HEK293 (cell line): Measurements from ENCODE around the gene CSTPP1.
A peak's percentile ranks its signal among the peaks of the same experiment; 100 is the strongest.

Experiments
- CTCF ChIA-PET: fragments of 350-600 bp; formaldehyde crosslinking; extraction: SDS; loops from one replicate; lab custom pipeline; 2021; ENCODE audit warnings: antibody characterized with exemption; lab: Yijun Ruan, JAX
- POLR2A ChIA-PET: fragments of 300-600 bp; formaldehyde crosslinking; extraction: SDS; loops from one replicate; lab custom pipeline; 2020; ENCODE audit warnings: antibody characterized with exemption, inconsistent platforms; lab: Yijun Ruan, JAX
- H3K27ac ChIP-seq: fragments of 200-500 bp; sonication (Bioruptor generic); 2 replicates; pipeline ENCODE4 v1.5.1; 2014; ENCODE audit warnings: low read depth, low read length, control low read depth, inconsistent platforms; ENCODE audit errors: extremely low read depth
- H3K36me3 ChIP-seq, 2 experiments: fragments of 200-500 bp in 1 of 2; sonication (Bioruptor generic) in 1 of 2; 1 replicate in 1 of 2; 2 replicates in 1 of 2; pipeline ENCODE4 v1.5.1; 2014 to 2017; ENCODE audit warnings: inconsistent platforms in 2 of 2, low read length in 2 of 2; ENCODE audit not compliant: control insufficient read depth in 2 of 2, insufficient read depth in 1 of 2
- H3K4me1 ChIP-seq: fragments of 200-500 bp; sonication (Bioruptor generic); 2 replicates; pipeline ENCODE4 v1.5.1; 2014; ENCODE audit warnings: mild to moderate bottlenecking, low read length, inconsistent platforms; ENCODE audit not compliant: control insufficient read depth, insufficient read depth
- H3K4me3 ChIP-seq: 2 replicates; pipeline ENCODE4 v1.5.1; 2011; ENCODE audit warnings: low read depth, mild to moderate bottlenecking, control low read depth, low read length, moderate library complexity
- H3K9me3 ChIP-seq: fragments of 200-500 bp; sonication (Bioruptor generic); 2 replicates; pipeline ENCODE4 v1.5.1; 2014; ENCODE audit warnings: low read depth, low read length, inconsistent platforms; ENCODE audit not compliant: control insufficient read depth, insufficient read depth
- IKZF3 ChIP-seq: fragments of 450-650 bp; IDR thresholded peaks from 2 replicates; pipeline ENCODE4 v1.5.0; 2018; ENCODE audit warnings: missing biosample characterization, mild to moderate bottlenecking, missing genetic modification characterization, moderate library complexity
- ZBTB17 ChIP-seq: fragments of 450-650 bp; formaldehyde crosslinking; IDR thresholded peaks from 2 replicates; pipeline ENCODE4 v1.5.1; 2016; ENCODE audit warnings: missing biosample characterization, missing genetic modification characterization
- ZBTB20 ChIP-seq: fragments of 450-650 bp; formaldehyde crosslinking; IDR thresholded peaks from 2 replicates; pipeline ENCODE4 v1.5.1; 2016; ENCODE audit warnings: missing biosample characterization, missing genetic modification characterization
- ZBTB21 ChIP-seq: fragments of 450-650 bp; formaldehyde crosslinking; IDR thresholded peaks from 2 replicates; pipeline ENCODE4 v1.5.1; 2017; ENCODE audit warnings: missing biosample characterization, missing genetic modification characterization
- ZBTB8A ChIP-seq: fragments of 450-650 bp; formaldehyde crosslinking; IDR thresholded peaks from 2 replicates; pipeline ENCODE4 v1.5.1; 2016; ENCODE audit warnings: missing biosample characterization, missing genetic modification characterization
- ZNF335 ChIP-seq: fragments of 450-650 bp; formaldehyde crosslinking; conservative IDR thresholded peaks from 2 replicates; pipeline ENCODE4 v1.5.1; 2016; ENCODE audit warnings: missing biosample characterization, missing genetic modification characterization
- ZNF561 ChIP-seq: fragments of 450-650 bp; IDR thresholded peaks from 2 replicates; pipeline ENCODE4 v1.5.1; 2018; ENCODE audit warnings: missing biosample characterization, missing genetic modification characterization, borderline replicate concordance
- TF ChIP-seq, protein P1 (sequence below): fragments of 450-650 bp; formaldehyde crosslinking; IDR thresholded peaks from 2 replicates; pipeline ENCODE4 v1.5.1; 2016; ENCODE audit warnings: missing biosample characterization, missing genetic modification characterization
- TF ChIP-seq, protein P2 (sequence below): fragments of 450-650 bp; formaldehyde crosslinking; IDR thresholded peaks from 2 replicates; pipeline ENCODE4 v1.5.1; 2016; ENCODE audit warnings: missing biosample characterization, missing genetic modification characterization
- TF ChIP-seq, protein P3 (sequence below): fragments of 450-650 bp; formaldehyde crosslinking; IDR thresholded peaks from 2 replicates; pipeline ENCODE4 v1.5.1; 2016; ENCODE audit warnings: missing biosample characterization, missing genetic modification characterization

Gene CSTPP1

DNA sequence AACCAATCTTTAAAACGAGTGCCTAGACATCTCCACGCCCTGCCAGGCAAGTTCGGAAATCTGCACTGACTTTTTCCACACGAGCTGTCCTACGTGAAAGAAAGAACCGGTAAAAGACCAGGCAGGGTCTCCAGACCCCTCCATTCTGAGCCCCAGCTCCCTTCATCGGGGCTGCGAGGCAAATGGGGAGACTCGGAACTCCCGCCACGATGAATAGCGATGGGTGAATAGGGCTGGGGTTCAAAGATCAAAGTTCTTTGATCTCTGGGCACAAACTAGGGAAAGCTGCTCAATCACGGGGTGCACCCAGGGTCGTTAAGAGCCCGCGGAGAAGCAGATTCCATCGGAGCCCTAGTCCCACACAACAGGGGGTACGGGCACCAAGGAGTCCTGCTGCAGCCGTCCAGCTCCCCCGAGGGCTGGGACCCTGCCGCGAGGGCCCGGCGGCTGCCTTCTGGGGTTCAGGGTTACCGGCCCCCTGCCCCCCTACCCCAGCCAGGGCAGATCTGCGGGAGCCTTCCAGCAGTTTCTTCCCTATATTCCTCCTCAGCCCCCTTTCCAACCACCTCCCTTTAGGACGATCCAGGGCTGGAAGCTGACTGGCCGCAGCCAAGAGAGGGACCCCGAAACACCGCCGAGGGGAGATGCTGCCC, 19.3 kb upstream of the CSTPP1 start:
- no peaks in the 10 kb centered on the region for H3K9me3 ChIP-seq

DNA sequence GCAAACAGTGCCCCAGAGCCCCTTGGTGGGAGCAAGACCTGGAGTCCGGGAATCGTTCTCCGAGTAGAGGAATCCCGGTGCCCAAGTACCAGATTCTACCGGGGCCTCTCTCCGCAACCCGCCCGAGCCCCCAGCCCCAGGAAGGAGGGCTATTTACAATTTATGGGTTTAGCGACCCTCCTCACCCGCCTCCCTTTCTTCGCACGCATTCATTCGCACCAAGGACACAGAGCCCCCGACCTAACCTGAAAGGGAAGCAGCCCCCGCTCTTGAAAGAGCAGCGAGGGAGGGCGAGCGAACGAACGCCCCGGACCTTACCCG, 18.8 kb upstream of the CSTPP1 start:
- Histone ChIP-seq H3K9me3 (no peaks in the 10 kb centered on the region), H3K27ac (peak overlapping the region; percentile 65; the same call in 1 of the 2 replicates), H3K4me3 (peak overlapping the region; percentile 71), H3K4me1 (peaks cover 2% of the 10 kb centered on the region), H3K36me3 (no peaks in the 10 kb centered on the region)
- ChIA-PET POLR2A (interaction anchor here (1.0 to 1.5 kb wide), 2 partner anchors 11 to 31 kb away, joined by 5 to 6 read pairs; no protein-coding TSS in a partner anchor), CTCF (interaction anchor here (1.3 kb wide), 2 partner anchors 236 to 245 kb away, joined by 6 to 12 read pairs; no protein-coding TSS in a partner anchor)
- TF ChIP-seq, protein P1, sequence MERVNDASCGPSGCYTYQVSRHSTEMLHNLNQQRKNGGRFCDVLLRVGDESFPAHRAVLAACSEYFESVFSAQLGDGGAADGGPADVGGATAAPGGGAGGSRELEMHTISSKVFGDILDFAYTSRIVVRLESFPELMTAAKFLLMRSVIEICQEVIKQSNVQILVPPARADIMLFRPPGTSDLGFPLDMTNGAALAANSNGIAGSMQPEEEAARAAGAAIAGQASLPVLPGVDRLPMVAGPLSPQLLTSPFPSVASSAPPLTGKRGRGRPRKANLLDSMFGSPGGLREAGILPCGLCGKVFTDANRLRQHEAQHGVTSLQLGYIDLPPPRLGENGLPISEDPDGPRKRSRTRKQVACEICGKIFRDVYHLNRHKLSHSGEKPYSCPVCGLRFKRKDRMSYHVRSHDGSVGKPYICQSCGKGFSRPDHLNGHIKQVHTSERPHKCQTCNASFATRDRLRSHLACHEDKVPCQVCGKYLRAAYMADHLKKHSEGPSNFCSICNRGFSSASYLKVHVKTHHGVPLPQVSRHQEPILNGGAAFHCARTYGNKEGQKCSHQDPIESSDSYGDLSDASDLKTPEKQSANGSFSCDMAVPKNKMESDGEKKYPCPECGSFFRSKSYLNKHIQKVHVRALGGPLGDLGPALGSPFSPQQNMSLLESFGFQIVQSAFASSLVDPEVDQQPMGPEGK (tag by site-specific recombination): peak; percentile 54; the same call in 1 of the 2 replicates
- peak; percentile 35 for TF ChIP-seq ZBTB20 (tag by site-specific recombination)
- TF ChIP-seq ZBTB8A (tag by site-specific recombination): no peak

More for the DNA sequence above, 19.3 kb upstream of the CSTPP1 start:
- ChIA-PET POLR2A (interaction anchor here (0.7 to 1.5 kb wide), 4 partner anchors 11 to 191 kb away, joined by 5 to 9 read pairs (median 6); partner anchors contain the start of gene CSTPP1), CTCF (interaction anchor here (0.6 to 1.6 kb wide), 9 partner anchors 9 to 370 kb away, joined by 3 to 12 read pairs (median 6); no protein-coding TSS in a partner anchor)
- H3K36me3 ChIP-seq: no peaks in the 10 kb centered on the region
- peaks cover 4% of the 10 kb centered on the region for H3K4me1 ChIP-seq
- TF ChIP-seq ZNF335 (0 out of 2 replicates have a peak, but pooled peaks have one; percentile 6), ZBTB21 (tag by site-specific recombination) (no peak), ZBTB17 (peak; percentile 77), ZNF561 (tag by site-specific recombination) (0 out of 2 replicates have a peak, but pooled peaks have one; percentile 18), IKZF3 (tag by site-specific recombination) (0 out of 2 replicates have a peak, but pooled peaks have one; percentile 9)
- TF ChIP-seq, protein P2, sequence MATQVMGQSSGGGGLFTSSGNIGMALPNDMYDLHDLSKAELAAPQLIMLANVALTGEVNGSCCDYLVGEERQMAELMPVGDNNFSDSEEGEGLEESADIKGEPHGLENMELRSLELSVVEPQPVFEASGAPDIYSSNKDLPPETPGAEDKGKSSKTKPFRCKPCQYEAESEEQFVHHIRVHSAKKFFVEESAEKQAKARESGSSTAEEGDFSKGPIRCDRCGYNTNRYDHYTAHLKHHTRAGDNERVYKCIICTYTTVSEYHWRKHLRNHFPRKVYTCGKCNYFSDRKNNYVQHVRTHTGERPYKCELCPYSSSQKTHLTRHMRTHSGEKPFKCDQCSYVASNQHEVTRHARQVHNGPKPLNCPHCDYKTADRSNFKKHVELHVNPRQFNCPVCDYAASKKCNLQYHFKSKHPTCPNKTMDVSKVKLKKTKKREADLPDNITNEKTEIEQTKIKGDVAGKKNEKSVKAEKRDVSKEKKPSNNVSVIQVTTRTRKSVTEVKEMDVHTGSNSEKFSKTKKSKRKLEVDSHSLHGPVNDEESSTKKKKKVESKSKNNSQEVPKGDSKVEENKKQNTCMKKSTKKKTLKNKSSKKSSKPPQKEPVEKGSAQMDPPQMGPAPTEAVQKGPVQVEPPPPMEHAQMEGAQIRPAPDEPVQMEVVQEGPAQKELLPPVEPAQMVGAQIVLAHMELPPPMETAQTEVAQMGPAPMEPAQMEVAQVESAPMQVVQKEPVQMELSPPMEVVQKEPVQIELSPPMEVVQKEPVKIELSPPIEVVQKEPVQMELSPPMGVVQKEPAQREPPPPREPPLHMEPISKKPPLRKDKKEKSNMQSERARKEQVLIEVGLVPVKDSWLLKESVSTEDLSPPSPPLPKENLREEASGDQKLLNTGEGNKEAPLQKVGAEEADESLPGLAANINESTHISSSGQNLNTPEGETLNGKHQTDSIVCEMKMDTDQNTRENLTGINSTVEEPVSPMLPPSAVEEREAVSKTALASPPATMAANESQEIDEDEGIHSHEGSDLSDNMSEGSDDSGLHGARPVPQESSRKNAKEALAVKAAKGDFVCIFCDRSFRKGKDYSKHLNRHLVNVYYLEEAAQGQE: no peak
- TF ChIP-seq, protein P1 (tag by site-specific recombination): no peak
- TF ChIP-seq, protein P3, sequence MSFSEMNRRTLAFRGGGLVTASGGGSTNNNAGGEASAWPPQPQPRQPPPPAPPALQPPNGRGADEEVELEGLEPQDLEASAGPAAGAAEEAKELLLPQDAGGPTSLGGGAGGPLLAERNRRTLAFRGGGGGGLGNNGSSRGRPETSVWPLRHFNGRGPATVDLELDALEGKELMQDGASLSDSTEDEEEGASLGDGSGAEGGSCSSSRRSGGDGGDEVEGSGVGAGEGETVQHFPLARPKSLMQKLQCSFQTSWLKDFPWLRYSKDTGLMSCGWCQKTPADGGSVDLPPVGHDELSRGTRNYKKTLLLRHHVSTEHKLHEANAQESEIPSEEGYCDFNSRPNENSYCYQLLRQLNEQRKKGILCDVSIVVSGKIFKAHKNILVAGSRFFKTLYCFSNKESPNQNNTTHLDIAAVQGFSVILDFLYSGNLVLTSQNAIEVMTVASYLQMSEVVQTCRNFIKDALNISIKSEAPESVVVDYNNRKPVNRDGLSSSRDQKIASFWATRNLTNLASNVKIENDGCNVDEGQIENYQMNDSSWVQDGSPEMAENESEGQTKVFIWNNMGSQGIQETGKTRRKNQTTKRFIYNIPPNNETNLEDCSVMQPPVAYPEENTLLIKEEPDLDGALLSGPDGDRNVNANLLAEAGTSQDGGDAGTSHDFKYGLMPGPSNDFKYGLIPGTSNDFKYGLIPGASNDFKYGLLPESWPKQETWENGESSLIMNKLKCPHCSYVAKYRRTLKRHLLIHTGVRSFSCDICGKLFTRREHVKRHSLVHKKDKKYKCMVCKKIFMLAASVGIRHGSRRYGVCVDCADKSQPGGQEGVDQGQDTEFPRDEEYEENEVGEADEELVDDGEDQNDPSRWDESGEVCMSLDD (tag by site-specific recombination): peak; percentile 67
- peak overlapping the region; percentile 71 for H3K4me3 ChIP-seq
- no peak overlapping the region; the same call in 1 of the 2 replicates for H3K27ac ChIP-seq
